K562 (cell line): ENCODE data around the gene CD72. TPM values are rescaled to one million over a fixed set of nuclear protein-coding genes. Genes with fewer than 3 reads are reported as not detected.
A peak's percentile ranks its signal among the peaks of the same experiment; 100 is the strongest.

Source experiments
- AFF1 ChIP-seq, 2 experiments: fragments of 450-650 bp; IDR thresholded peaks; 2 replicates each; pipeline ENCODE4 v1.6.1; 2018; ENCODE audit warnings: mild to moderate bottlenecking in 2 of 2, low read depth in 1 of 2; ENCODE audit not compliant: partially characterized antibody in 2 of 2
- BDP1 ChIP-seq: IDR thresholded peaks from 3 replicates; pipeline ENCODE4 v1.6.1; 2011; ENCODE audit not compliant: insufficient read length, insufficient read depth
- CAMTA2 ChIP-seq: fragments of 250-450 bp; sonication (Bioruptor Pico); conservative IDR thresholded peaks from 2 replicates; pipeline ENCODE4 v1.5.1; 2022
- CCAR2 ChIP-seq: fragments of 200-400 bp; formaldehyde crosslinking; IDR thresholded peaks from 2 replicates; pipeline ENCODE4 v1.6.1; 2017; ENCODE audit warnings: mild to moderate bottlenecking, low read depth, low read length
- CCNT2 ChIP-seq: IDR thresholded peaks from 2 replicates; pipeline ENCODE4 v1.6.1; 2011; ENCODE audit warnings: borderline replicate concordance, low read depth, mild to moderate bottlenecking, moderate library complexity, mixed read lengths, low read length; ENCODE audit not compliant: insufficient read length; ENCODE audit errors: extremely low read depth
- COPS2 ChIP-seq: fragments of 450-650 bp; conservative IDR thresholded peaks from 2 replicates; pipeline ENCODE4 v1.6.1; 2016; ENCODE audit warnings: mild to moderate bottlenecking, moderate library complexity
- E2F3 ChIP-seq: fragments of 250-450 bp; sonication (Bioruptor Pico); IDR thresholded peaks from 2 replicates; pipeline ENCODE4 v1.4.0; 2020; ENCODE audit warnings: mild to moderate bottlenecking
- EP300 ChIP-seq: IDR thresholded peaks from 2 replicates; pipeline ENCODE4 v1.6.1; 2012; ENCODE audit warnings: low read length, improper control_type of control experiment
- ERF ChIP-seq: fragments of 450-650 bp; formaldehyde crosslinking; IDR thresholded peaks from 2 replicates; pipeline ENCODE4 v1.4.0; 2020; ENCODE audit warnings: mild to moderate bottlenecking, mixed read lengths
- HIVEP1 ChIP-seq: fragments of 250-450 bp; sonication (Bioruptor Pico); IDR thresholded peaks from 2 replicates; pipeline ENCODE4 v1.4.0; 2020; ENCODE audit warnings: mild to moderate bottlenecking
- MTF1 ChIP-seq: fragments of 250-450 bp; sonication (Bioruptor Pico); IDR thresholded peaks from 2 replicates; pipeline ENCODE4 v1.9.0; 2021; ENCODE audit warnings: moderate library complexity, mild to moderate bottlenecking, inconsistent platforms, borderline replicate concordance
- NFATC3 ChIP-seq: fragments of 450-650 bp; IDR thresholded peaks from 2 replicates; pipeline ENCODE4 v1.6.1; 2017; ENCODE audit warnings: mild to moderate bottlenecking
- NFXL1 ChIP-seq: fragments of 450-650 bp; formaldehyde crosslinking; IDR thresholded peaks from 2 replicates; pipeline ENCODE4 v1.4.0; 2021; ENCODE audit warnings: mild to moderate bottlenecking
- NR1H2 ChIP-seq: sonication (generic); formaldehyde crosslinking; IDR thresholded peaks from 2 replicates; pipeline ENCODE4 v1.4.0; 2020; ENCODE audit warnings: mild to moderate bottlenecking, missing genetic modification reagents
- SMAD1 ChIP-seq: fragments of 150-350 bp; IDR thresholded peaks from 2 replicates; pipeline ENCODE4 v1.6.1; 2014; ENCODE audit warnings: low read length, low read depth; ENCODE audit not compliant: partially characterized antibody
- SRF ChIP-seq, 2 experiments: fragments of 250-450, 450-650 bp in 1 of 2; sonication (Bioruptor Pico) in 1 of 2; sonication (generic) in 1 of 2; formaldehyde crosslinking; IDR thresholded peaks; 2 replicates each; pipeline versions ENCODE4 v1.5.0 to v1.5.1; 2020 to 2022; ENCODE audit warnings: mild to moderate bottlenecking in 1 of 2, missing genetic modification reagents in 1 of 2
- SRSF7 ChIP-seq: fragments of 200-400 bp; formaldehyde crosslinking; optimal IDR thresholded peaks from 2 replicates; pipeline ENCODE3; 2017; ENCODE audit warnings: mild to moderate bottlenecking, low read depth, low read length
- ZNF668 ChIP-seq: fragments of 250-450 bp; sonication (Bioruptor Pico); IDR thresholded peaks from 2 replicates; pipeline ENCODE4 v1.8.0; 2022; ENCODE audit warnings: mild to moderate bottlenecking, inconsistent platforms
- polyA plus RNA-seq, 8 experiments: library from polyadenylated mRNA; depleted of rRNA in 4 of 8; stranded (reverse) in 5 of 8; unstranded in 3 of 8; fragments of >200 nt; fragmentation: Nextera tagmentation in 2 of 8; fragmentation: Illumina TruSeq in 1 of 8; extraction: Ambion mirVana in 2 of 8; extraction: Trizol in 1 of 8; gene quantifications; 2 replicates each; pipeline versions ENCODE4 v1.2.1 to v1.2.3, GENCODE V29; 2011 to 2014; ENCODE audit warnings: inconsistent platforms in 1 of 8, missing spikeins in 1 of 8
- total RNA-seq, 7 experiments: library from RNA; depleted of rRNA in 6 of 7; stranded (reverse); fragments of >200 nt in 6 of 7; fragmentation: Illumina TruSeq in 2 of 7; extraction: Trizol in 2 of 7; gene quantifications; 2 replicates each; pipeline versions ENCODE4 v1.2.1 to v1.2.3, GENCODE V29; 2011 to 2021; ENCODE audit warnings: low replicate concordance in 1 of 7
- TF ChIP-seq, protein P1 (sequence below): fragments of 250-450 bp; sonication (Bioruptor Pico); IDR thresholded peaks from 2 replicates; pipeline ENCODE4 v1.8.0; 2021; ENCODE audit warnings: moderate library complexity, mild to moderate bottlenecking, inconsistent platforms
- TF ChIP-seq, protein P2 (sequence below): fragments of 450-650 bp; IDR thresholded peaks from 2 replicates; pipeline ENCODE4 v1.6.1; 2018; ENCODE audit warnings: mild to moderate bottlenecking, low read depth; ENCODE audit not compliant: partially characterized antibody

The CD72 gene
- total and polyA plus RNA-seq, 9 of the 15 experiments (the other 6 are each of a cell fraction or from before 2014, with no cell fraction given): 0.11 to 0.78 (median 0.27) TPM; not detected in 1

DNA sequence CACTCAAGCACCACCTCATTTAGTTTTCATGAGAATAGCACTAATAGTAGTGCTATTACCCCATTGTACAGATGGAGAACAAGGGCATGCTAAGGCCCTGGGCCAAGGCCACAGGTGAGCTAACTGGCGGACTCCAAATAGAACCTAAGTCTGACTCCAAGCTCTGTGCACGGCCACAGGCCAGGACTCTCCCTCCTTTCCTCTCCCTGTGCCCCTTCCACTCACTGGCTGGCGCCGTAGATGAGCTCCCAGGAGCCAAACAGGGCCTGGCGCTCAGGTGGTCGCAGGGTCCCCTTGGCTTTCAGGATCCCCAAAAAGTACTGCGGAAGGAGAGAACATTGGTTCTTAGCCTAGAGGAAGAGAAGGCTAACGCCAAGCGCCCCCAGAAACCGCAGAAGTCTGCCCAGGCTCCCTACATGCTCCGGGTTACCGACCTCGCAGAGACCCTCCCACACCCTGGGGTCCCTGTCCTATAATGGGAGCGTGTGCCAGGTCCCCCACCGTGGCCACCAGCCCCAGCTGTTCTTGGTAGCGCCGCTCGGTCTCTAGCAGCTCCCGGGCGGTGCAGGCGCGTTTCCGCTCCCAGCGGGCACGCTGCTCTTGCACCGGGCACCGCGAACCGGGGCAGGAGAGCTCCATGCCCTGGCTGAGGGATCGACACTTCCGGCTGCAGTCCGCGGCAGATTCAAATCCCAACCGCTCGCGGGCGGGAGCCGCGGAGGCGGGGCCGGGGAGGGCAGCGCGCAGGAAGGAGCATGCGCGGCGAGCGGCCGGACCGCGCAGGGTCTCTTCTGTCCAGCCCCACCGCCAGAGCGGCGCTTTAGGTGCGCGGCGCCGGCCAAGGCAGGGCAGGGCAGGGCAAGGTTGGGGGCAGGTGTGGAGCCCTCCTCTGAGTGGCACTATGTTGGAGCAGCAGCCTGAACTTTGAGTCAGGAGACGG lies 46.6 kb upstream of the CD72 start, which contains the start of gene ARHGEF39 (continued):
- no peak for TF ChIP-seq SRF (CRISPR knock-in tag; IDR thresholded peaks at IDR 0.05)
- no peak for TF ChIP-seq BDP1
- no peak for TF ChIP-seq NFATC3
- no peak for TF ChIP-seq SMAD1
- no peak for TF ChIP-seq NR1H2 (CRISPR knock-in tag)
- no peak for TF ChIP-seq EP300
- no peak for TF ChIP-seq ERF (CRISPR knock-in tag)
- TF ChIP-seq ZNF668 (CRISPR knock-in tag): no peak
- TF ChIP-seq NFXL1: no peak
- no peak for TF ChIP-seq CAMTA2
- 0 out of 2 replicates have a peak, but pooled peaks have one; percentile 49 for TF ChIP-seq E2F3 (CRISPR knock-in tag)
- no peak for TF ChIP-seq AFF1 (IDR thresholded peaks at IDR 0.05; ENCODE audit: low read depth in 1 of 2, partially characterized antibody in 2 of 2)
- TF ChIP-seq, protein P1, sequence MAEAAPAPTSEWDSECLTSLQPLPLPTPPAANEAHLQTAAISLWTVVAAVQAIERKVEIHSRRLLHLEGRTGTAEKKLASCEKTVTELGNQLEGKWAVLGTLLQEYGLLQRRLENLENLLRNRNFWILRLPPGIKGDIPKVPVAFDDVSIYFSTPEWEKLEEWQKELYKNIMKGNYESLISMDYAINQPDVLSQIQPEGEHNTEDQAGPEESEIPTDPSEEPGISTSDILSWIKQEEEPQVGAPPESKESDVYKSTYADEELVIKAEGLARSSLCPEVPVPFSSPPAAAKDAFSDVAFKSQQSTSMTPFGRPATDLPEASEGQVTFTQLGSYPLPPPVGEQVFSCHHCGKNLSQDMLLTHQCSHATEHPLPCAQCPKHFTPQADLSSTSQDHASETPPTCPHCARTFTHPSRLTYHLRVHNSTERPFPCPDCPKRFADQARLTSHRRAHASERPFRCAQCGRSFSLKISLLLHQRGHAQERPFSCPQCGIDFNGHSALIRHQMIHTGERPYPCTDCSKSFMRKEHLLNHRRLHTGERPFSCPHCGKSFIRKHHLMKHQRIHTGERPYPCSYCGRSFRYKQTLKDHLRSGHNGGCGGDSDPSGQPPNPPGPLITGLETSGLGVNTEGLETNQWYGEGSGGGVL: no peak
- peak; percentile 25 for TF ChIP-seq CCNT2
- TF ChIP-seq HIVEP1 (CRISPR knock-in tag): no peak
- TF ChIP-seq COPS2: no peak
- no peak for TF ChIP-seq MTF1 (CRISPR knock-in tag)
- no peak for TF ChIP-seq CCAR2
- TF ChIP-seq, protein P2, sequence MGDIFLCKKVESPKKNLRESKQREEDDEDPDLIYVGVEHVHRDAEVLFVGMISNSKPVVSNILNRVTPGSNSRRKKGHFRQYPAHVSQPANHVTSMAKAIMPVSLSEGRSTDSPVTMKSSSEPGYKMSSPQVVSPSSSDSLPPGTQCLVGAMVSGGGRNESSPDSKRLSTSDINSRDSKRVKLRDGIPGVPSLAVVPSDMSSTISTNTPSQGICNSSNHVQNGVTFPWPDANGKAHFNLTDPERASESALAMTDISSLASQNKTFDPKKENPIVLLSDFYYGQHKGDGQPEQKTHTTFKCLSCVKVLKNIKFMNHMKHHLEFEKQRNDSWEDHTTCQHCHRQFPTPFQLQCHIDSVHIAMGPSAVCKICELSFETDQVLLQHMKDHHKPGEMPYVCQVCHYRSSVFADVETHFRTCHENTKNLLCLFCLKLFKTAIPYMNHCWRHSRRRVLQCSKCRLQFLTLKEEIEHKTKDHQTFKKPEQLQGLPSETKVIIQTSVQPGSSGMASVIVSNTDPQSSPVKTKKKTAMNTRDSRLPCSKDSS: no peak
- no peak for TF ChIP-seq SRSF7
